ENCODE results near the gene INKA2. TPM values are rescaled to one million over a fixed set of nuclear protein-coding genes. Genes with fewer than 3 reads are reported as not detected.

The INKA2 gene
- total RNA-seq, 6 experiments from 2014 or later: 0.43 to 2.2 (median 1.4) TPM

DNA sequence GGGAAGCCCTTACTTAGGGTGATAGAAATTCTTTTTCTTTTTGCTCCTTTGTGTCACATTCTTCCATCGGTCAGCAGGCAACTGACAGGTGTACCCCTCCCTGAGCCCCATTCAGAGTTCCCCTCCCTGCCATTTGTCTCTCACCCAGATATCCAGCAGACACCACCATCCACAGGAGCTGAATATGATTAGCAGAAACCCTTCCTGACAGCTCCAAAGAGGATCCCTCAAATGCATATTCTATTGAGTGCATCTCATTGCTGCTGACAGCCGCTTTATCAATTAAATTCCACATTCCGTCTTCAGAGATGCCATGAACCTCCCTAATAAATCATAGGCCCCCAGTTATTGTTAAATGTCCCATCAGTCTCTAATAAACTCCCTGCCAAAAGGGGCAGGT lies 10.4 kb upstream of the INKA2 start:
- H3K4me1 ChIP-seq: peaks cover 0 to 2% (median 0%) of the 10 kb centered on the region in 4 donors
- 77% methylated on average over 3 of the region's 3 CpGs for WGBS (ENCODE audit: insufficient coverage, low coverage, low lambda C conversion rate, missing lambda C conversion rate)
- no peaks in the 10 kb centered on the region for H3K9me3 ChIP-seq
- H3K4me3 ChIP-seq: no peak overlapping the region
- intact Hi-C loops (cut with DNase I): no loop called here
- no peaks in the 10 kb centered on the region for H3K27me3 ChIP-seq
- no peak overlapping the region for H3K27ac ChIP-seq
- ATAC-seq: no peak
- no peak for TF ChIP-seq POLR2A (IDR thresholded peaks at IDR 0.05)
- TF ChIP-seq, protein P1, sequence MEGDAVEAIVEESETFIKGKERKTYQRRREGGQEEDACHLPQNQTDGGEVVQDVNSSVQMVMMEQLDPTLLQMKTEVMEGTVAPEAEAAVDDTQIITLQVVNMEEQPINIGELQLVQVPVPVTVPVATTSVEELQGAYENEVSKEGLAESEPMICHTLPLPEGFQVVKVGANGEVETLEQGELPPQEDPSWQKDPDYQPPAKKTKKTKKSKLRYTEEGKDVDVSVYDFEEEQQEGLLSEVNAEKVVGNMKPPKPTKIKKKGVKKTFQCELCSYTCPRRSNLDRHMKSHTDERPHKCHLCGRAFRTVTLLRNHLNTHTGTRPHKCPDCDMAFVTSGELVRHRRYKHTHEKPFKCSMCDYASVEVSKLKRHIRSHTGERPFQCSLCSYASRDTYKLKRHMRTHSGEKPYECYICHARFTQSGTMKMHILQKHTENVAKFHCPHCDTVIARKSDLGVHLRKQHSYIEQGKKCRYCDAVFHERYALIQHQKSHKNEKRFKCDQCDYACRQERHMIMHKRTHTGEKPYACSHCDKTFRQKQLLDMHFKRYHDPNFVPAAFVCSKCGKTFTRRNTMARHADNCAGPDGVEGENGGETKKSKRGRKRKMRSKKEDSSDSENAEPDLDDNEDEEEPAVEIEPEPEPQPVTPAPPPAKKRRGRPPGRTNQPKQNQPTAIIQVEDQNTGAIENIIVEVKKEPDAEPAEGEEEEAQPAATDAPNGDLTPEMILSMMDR (IDR thresholded peaks at IDR 0.05): no peak
- no peak for DNase-seq
- H3K36me3 ChIP-seq: no peaks in the 10 kb centered on the region

- DNase-seq: no peak
- Histone ChIP-seq H3K36me3 (no peaks in the 10 kb centered on the region), H3K27ac (no peak overlapping the region), H3K4me3 (no peak overlapping the region), H3K27me3 (no peaks in the 10 kb centered on the region), H3K9me3 (no peaks in the 10 kb centered on the region), H3K4me1 (no peaks in the 10 kb centered on the region)
- intact Hi-C loops (cut with DNase I): no loop called here
- 85% methylated on average over 4 of the region's 4 CpGs for WGBS (ENCODE audit: insufficient coverage, low coverage, low lambda C conversion rate, missing lambda C conversion rate)
- ATAC-seq: no peak
- TF ChIP-seq POLR2A (IDR thresholded peaks at IDR 0.05): no peak
- TF ChIP-seq, protein P1 (IDR thresholded peaks at IDR 0.05): no peak
Measured at GRCh38 chr1:111747947-111748346, 8.8 kb upstream of the INKA2 start.

DNA sequence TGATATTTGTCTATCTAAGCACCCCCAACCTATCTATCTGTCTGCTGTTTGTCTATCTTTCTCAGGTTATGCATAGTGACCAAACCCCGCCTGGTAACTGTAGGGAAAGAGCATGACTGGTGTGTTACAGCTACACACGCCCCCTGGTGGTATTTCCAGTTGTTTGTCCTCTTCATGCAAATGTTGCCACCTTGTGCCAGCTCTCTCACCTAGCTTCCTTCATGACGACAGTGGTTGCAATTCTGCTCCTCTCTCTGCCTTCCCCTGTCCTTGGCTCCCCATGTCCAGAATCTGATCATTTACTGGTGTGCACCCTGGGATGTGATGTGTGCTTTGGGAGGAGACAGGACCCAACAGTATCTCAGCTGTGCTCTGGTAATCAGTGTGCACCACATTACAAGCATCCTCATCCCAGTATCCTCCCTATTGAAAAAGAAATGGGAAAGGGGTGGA lies 8.1 kb upstream of the INKA2 start:
- intact Hi-C loops (cut with DNase I): no loop called here
- H3K4me3 ChIP-seq: no peak overlapping the region
- TF ChIP-seq, protein P1 (IDR thresholded peaks at IDR 0.05): peak; percentile 56 to 67 (median 61)
- TF ChIP-seq POLR2A (IDR thresholded peaks at IDR 0.05): no peak
- no peaks in the 10 kb centered on the region for H3K9me3 ChIP-seq
- no peaks in the 10 kb centered on the region for H3K36me3 ChIP-seq
- DNase-seq (peak in 1 of 3 donors; percentile 77), ATAC-seq (peak; percentile 77 to 95 (median 90))
- no peaks in the 10 kb centered on the region for H3K27me3 ChIP-seq
- 23% methylated on average over 3 of the region's 3 CpGs for WGBS (ENCODE audit: insufficient coverage, low coverage, low lambda C conversion rate, missing lambda C conversion rate)
- H3K4me1 ChIP-seq: no peaks in the 10 kb centered on the region
- no peak overlapping the region for H3K27ac ChIP-seq

DNA sequence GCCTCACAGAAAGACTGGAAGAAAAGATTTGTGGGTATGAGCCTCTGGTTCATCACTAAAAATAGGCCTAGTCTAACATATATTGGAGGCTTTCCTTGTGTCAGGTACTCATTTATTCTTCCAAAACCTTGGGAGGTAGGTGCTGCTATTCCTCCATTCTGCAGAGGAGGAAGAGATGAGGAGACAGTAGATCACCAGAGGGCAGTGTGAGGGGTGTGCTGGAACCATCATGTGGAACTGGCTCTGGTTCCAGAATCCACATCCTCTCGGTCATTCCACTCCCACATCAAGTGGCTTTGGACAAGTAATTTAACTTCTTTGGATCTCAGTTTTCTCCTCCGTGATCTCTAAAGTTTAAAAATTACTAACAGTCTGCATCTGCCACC lies 7.4 kb upstream of the INKA2 start:
- H3K27ac ChIP-seq: no peak overlapping the region
- DNase-seq: no peak
- WGBS (ENCODE audit: insufficient coverage, low coverage, low lambda C conversion rate, missing lambda C conversion rate): 82% methylated on average over 2 of the region's 2 CpGs
- TF ChIP-seq, protein P1 (IDR thresholded peaks at IDR 0.05): no peak
- no peak for TF ChIP-seq POLR2A (IDR thresholded peaks at IDR 0.05)
- intact Hi-C loops (cut with DNase I): no loop called here
- no peak for ATAC-seq
- no peaks in the 10 kb centered on the region for H3K27me3 ChIP-seq
- H3K4me1 ChIP-seq: no peaks in the 10 kb centered on the region
- no peak overlapping the region for H3K4me3 ChIP-seq
- H3K9me3 ChIP-seq: no peaks in the 10 kb centered on the region
- no peaks in the 10 kb centered on the region for H3K36me3 ChIP-seq
